Endothelial cell of umbilical vein (primary cell): ENCODE results near the gene SETX. TPM values are rescaled to one million over a fixed set of nuclear protein-coding genes. Genes with fewer than 3 reads are reported as not detected.

Source experiments
- BruUV-seq: library from RNA; stranded (reverse); fragments of 400-500 nt; replicated peaks from 2 replicates; lab custom pipeline; 2021; lab: Mats Ljungman, UMichigan
- CTCF ChIA-PET: fragments of 300-600, 350-600 bp; sonication (Branson Sonifier 250); formaldehyde crosslinking; loops from one replicate; lab custom pipeline; 2021; ENCODE audit warnings: antibody characterized with exemption, inconsistent platforms; lab: Charles Lee
- POLR2A ChIA-PET: fragments of 300-600, 350-600 bp; sonication (Branson Sonifier 250); formaldehyde crosslinking; loops from one replicate; lab custom pipeline; 2021; ENCODE audit warnings: antibody characterized with exemption, inconsistent platforms; lab: Charles Lee
- DNase-seq: peaks from one replicate; pipeline ENCODE4 v3.0.0-alpha.2; 2011; ENCODE audit warnings: low read depth, low spot score
- FAIRE-seq: peaks from 2 replicates; lab custom pipeline; 2011; peaks lifted over from hg19 to GRCh38; lab: Jason Lieb, UNC
- H2AFZ ChIP-seq: 2 replicates; pipeline ENCODE4 v1.6.0; 2012; ENCODE audit warnings: low read depth, low read length, control low read depth, inconsistent platforms
- H3K27ac ChIP-seq: 2 replicates; pipeline ENCODE4 v1.5.1; 2011; ENCODE audit warnings: low read depth, mild to moderate bottlenecking, control low read depth, low read length, moderate library complexity; ENCODE audit not compliant: insufficient read depth
- H3K27me3 ChIP-seq, 2 experiments: 2 replicates each; pipeline versions ENCODE4 v1.6.0 to v1.6.1; 2011; ENCODE audit warnings: low read length in 2 of 2, mixed read lengths in 1 of 2; ENCODE audit not compliant: control insufficient read depth in 2 of 2, insufficient read depth in 2 of 2
- H3K36me3 ChIP-seq, 2 experiments: 2 replicates in 1 of 2; 3 replicates in 1 of 2; pipeline ENCODE4 v1.5.1; 2011; ENCODE audit warnings: low read length in 2 of 2, mild to moderate bottlenecking in 1 of 2, moderate library complexity in 1 of 2; ENCODE audit not compliant: control insufficient read depth in 2 of 2, insufficient read depth in 2 of 2; ENCODE audit errors: extremely low read depth in 1 of 2
- H3K4me1 ChIP-seq: 3 replicates; pipeline ENCODE4 v1.5.1; 2011; ENCODE audit warnings: mild to moderate bottlenecking, low read length; ENCODE audit not compliant: control insufficient read depth, insufficient read depth; ENCODE audit errors: extremely low read depth
- H3K4me2 ChIP-seq: 2 replicates; pipeline ENCODE4 v1.6.1; 2011; ENCODE audit warnings: low read length, control low read depth, mixed read lengths; ENCODE audit not compliant: insufficient read depth
- H3K4me3 ChIP-seq, 3 experiments: fragments of 200-600 bp in 1 of 3; sonication (generic), shearing (Covaris generic) in 1 of 3; replicated peaks in 1 of 3; 2 replicates each; pipeline ENCODE4 v1.5.1; 2011 to 2016; ENCODE audit warnings: control low read depth in 3 of 3, low read length in 3 of 3, mild to moderate bottlenecking in 2 of 3, inconsistent platforms in 1 of 3, low read depth in 1 of 3, moderate library complexity in 1 of 3; ENCODE audit not compliant: insufficient read depth in 1 of 3
- H3K79me2 ChIP-seq: 2 replicates; pipeline ENCODE4 v1.6.0; 2012; ENCODE audit warnings: low read length, inconsistent platforms; ENCODE audit not compliant: control insufficient read depth, insufficient read depth
- H3K9ac ChIP-seq: replicated peaks from 2 replicates; pipeline ENCODE3; 2011; ENCODE audit warnings: low read length, control low read depth; ENCODE audit not compliant: insufficient read depth; ENCODE audit errors: extremely low read depth
- H3K9me1 ChIP-seq: replicated peaks from 3 replicates; pipeline ENCODE4 v1.6.0; 2011; ENCODE audit warnings: mild to moderate bottlenecking, low read length; ENCODE audit not compliant: control insufficient read depth, insufficient read depth; ENCODE audit errors: extremely low read depth
- H3K9me3 ChIP-seq: replicated peaks from 2 replicates; pipeline ENCODE4 v1.5.1; 2012; ENCODE audit warnings: low read length, inconsistent platforms; ENCODE audit not compliant: control insufficient read depth, insufficient read depth
- H4K20me1 ChIP-seq: replicated peaks from 2 replicates; pipeline ENCODE3; 2011; ENCODE audit warnings: mild to moderate bottlenecking, low read length; ENCODE audit not compliant: control insufficient read depth, insufficient read depth; ENCODE audit errors: extremely low read depth
- CTCF ChIP-seq, 2 donors: IDR thresholded peaks; 1 replicate in 1 of 2; 2 replicates in 1 of 2; pipeline ENCODE4 v1.5.1; 2011; ENCODE audit warnings: low read length in 2 of 2, mild to moderate bottlenecking in 2 of 2, moderate library complexity in 2 of 2, control low read depth in 1 of 2, inconsistent platforms in 1 of 2, low read depth in 1 of 2; ENCODE audit not compliant: insufficient read depth in 1 of 2; ENCODE audit errors: extremely low read depth in 1 of 2
- EZH2 ChIP-seq: IDR thresholded peaks from 2 replicates; pipeline ENCODE4 v1.6.1; 2012; ENCODE audit warnings: borderline replicate concordance, low read depth, mild to moderate bottlenecking, moderate library complexity, low read length, inconsistent platforms; ENCODE audit not compliant: severe bottlenecking
- FOS ChIP-seq: IDR thresholded peaks from 2 replicates; pipeline ENCODE4 v1.6.1; 2011; ENCODE audit warnings: mild to moderate bottlenecking, low read length, moderate library complexity, borderline replicate concordance; ENCODE audit not compliant: insufficient read depth
- GATA2 ChIP-seq: IDR thresholded peaks from 2 replicates; pipeline ENCODE4 v1.7.0; 2011; ENCODE audit warnings: low read depth, mild to moderate bottlenecking, moderate library complexity, mixed read lengths, low read length; ENCODE audit not compliant: insufficient read length, insufficient read depth
- JUN ChIP-seq: IDR thresholded peaks from 2 replicates; pipeline ENCODE4 v1.6.1; 2011; ENCODE audit warnings: borderline replicate concordance, low read depth; ENCODE audit not compliant: insufficient read length, insufficient read depth
- MAX ChIP-seq: IDR thresholded peaks from 2 replicates; pipeline ENCODE4 v1.6.1; 2011; ENCODE audit not compliant: insufficient read depth, insufficient read length
- MYC ChIP-seq: IDR thresholded peaks from one replicate; pipeline ENCODE4 v1.6.1; 2011; ENCODE audit warnings: mild to moderate bottlenecking, low read depth, low read length
- POLR2A ChIP-seq: IDR thresholded peaks from 2 replicates; pipeline ENCODE4 v1.6.1; 2012; ENCODE audit warnings: low read depth, mild to moderate bottlenecking, control low read depth, low read length
- POLR2AphosphoS5 ChIP-seq: IDR thresholded peaks from 2 replicates; pipeline ENCODE4 v1.6.1; 2012; ENCODE audit warnings: low read depth, mild to moderate bottlenecking, control low read depth, low read length, moderate library complexity; ENCODE audit not compliant: insufficient read depth
- dilution Hi-C: fragments of 300-500 bp; cut with MboI; formaldehyde crosslinking; loops from one replicate; pipeline ENCODE4 v1.15.0; 2019; ENCODE audit warnings: low sequenced_read_pairs; ENCODE audit not compliant: extremely low pct_ligation_motif_present
- intact Hi-C: fragments of 100-400 bp; cut with micrococcal nuclease; formaldehyde crosslinking; loops from one replicate; pipeline ENCODE4 v1.10.0; 2022
- polyA plus RNA-seq, 4 experiments: library from polyadenylated mRNA; depleted of rRNA in 3 of 4; stranded (reverse) in 3 of 4; unstranded in 1 of 4; fragments of >200 nt; gene quantifications; 2 replicates each; pipeline versions ENCODE4 v1.2.1 to v1.2.3, GENCODE V29; 2011 to 2012; ENCODE audit warnings: missing spikeins in 1 of 4
- total RNA-seq: library from RNA; stranded (reverse); gene quantifications from 2 replicates; pipeline ENCODE4 v1.2.3, GENCODE V29; 2021

The SETX gene
- total and polyA plus RNA-seq, 2 donors (not counting 3 experiments of a cell fraction or from before 2014, with no cell fraction given) = 20.9 to 47.7 TPM

- no peak overlapping the region for H2AFZ ChIP-seq
- H3K27me3 ChIP-seq = no peaks in the 10 kb centered on the region
- no peak for FAIRE-seq
- no peaks in the 10 kb centered on the region for H3K79me2 ChIP-seq
- TF ChIP-seq GATA2 (no peak), MAX (no peak), EZH2 (no peak), JUN (no peak), CTCF (IDR thresholded peaks at IDR 0.05; ENCODE audit: extremely low read depth in 1 of 2, insufficient read depth in 1 of 2, low read depth in 1 of 2, low read length in 2 of 2) (no peak), FOS (no peak), MYC (no peak), POLR2A (no peak), POLR2AphosphoS5 (no peak)
- intact Hi-C loops = loop anchor here (1.0 kb wide), 1 partner anchor 505 kb away; no protein-coding TSS in a partner anchor
- DNase-seq = no peak
- H3K27ac ChIP-seq = no peak overlapping the region
- no peaks in the 10 kb centered on the region for H3K9me1 ChIP-seq
- no peak overlapping the region for H3K4me3 ChIP-seq
- no peaks in the 10 kb centered on the region for H4K20me1 ChIP-seq
- no peak overlapping the region for H3K4me2 ChIP-seq
- dilution Hi-C loops = no loop called here
- peaks cover 7% of the 10 kb centered on the region for H3K4me1 ChIP-seq
- H3K36me3 ChIP-seq = peaks cover 22 to 40% of the 10 kb centered on the region in 2 experiments
- no peak overlapping the region for H3K9ac ChIP-seq
- ChIA-PET CTCF (interaction anchor here (1.1 to 2.8 kb wide), 5 partner anchors 8 to 510 kb away, joined by 4 to 22 read pairs (median 11); no protein-coding TSS in a partner anchor), POLR2A (no interaction called here)
- BruUV-seq = no TSS peak
- no peaks in the 10 kb centered on the region for H3K9me3 ChIP-seq
Observed at GRCh38 chr9:132267660-132268059, 87.1 kb downstream of the SETX start.
